T-helper 2 cell treated with Interferon-gamma antibody and Interleukin-4, amounts not matched to agents 100 ng/mL and 5 ng/mL, for 36 hours (primary cell): ENCODE data around the gene OGN. TPM values are rescaled to one million over a fixed set of nuclear protein-coding genes. Genes with fewer than 3 reads are reported as not detected.

Source experiments
- intact Hi-C: fragments of 100-400 bp; cut with micrococcal nuclease; formaldehyde crosslinking; loops from one replicate; pipeline ENCODE4 v1.15.1; 2023
- total RNA-seq: library from RNA; stranded (reverse); gene quantifications from 2 replicates; pipeline ENCODE4 v1.2.3, GENCODE V29; 2022

Gene OGN
- total RNA-seq, 1 donor from 2014 or later = not detected

- intact Hi-C loops = no loop called here
Measured at GRCh38 chr9:92406477-92406876, 2.1 kb upstream of the OGN start.

- intact Hi-C loops = no loop called here
Measured at GRCh38 chr9:92405818-92406217, 1.4 kb upstream of the OGN start.

- intact Hi-C loops = no loop called here
Measured at GRCh38 chr9:92402826-92403745, 1.3 kb downstream of the OGN start.

- intact Hi-C loops = no loop called here
Measured at GRCh38 chr9:92402360-92402759, 2.0 kb downstream of the OGN start.

GRCh38 chr9:92397853-92398252 is 6.5 kb downstream of the OGN start:
- intact Hi-C loops = no loop called here

GRCh38 chr9:92395617-92396016 is 8.8 kb downstream of the OGN start:
- intact Hi-C loops = no loop called here

- intact Hi-C loops = no loop called here
Measured at GRCh38 chr9:92393686-92394085, 10.7 kb downstream of the OGN start.

GRCh38 chr9:92392690-92393089 is 11.7 kb downstream of the OGN start:
- intact Hi-C loops = no loop called here

GRCh38 chr9:92385953-92386352 is 18.4 kb downstream of the OGN start:
- intact Hi-C loops = no loop called here

GRCh38 chr9:92385477-92385876 is 18.9 kb downstream of the OGN start:
- intact Hi-C loops = no loop called here

- intact Hi-C loops = no loop called here
Measured at GRCh38 chr9:92385001-92385400, 19.4 kb downstream of the OGN start.

- intact Hi-C loops = no loop called here
Measured at GRCh38 chr9:92384375-92384774, 20.0 kb downstream of the OGN start.

- intact Hi-C loops = no loop called here
Measured at GRCh38 chr9:92381775-92382174, 22.6 kb downstream of the OGN start.

GRCh38 chr9:92380603-92381002 is 23.8 kb downstream of the OGN start:
- intact Hi-C loops = no loop called here

GRCh38 chr9:92378865-92379560 is 25.4 kb downstream of the OGN start:
- intact Hi-C loops = no loop called here

- intact Hi-C loops = no loop called here
Measured at GRCh38 chr9:92377876-92378275, 26.5 kb downstream of the OGN start.

GRCh38 chr9:92373167-92373566 is 31.2 kb downstream of the OGN start:
- intact Hi-C loops = no loop called here

- intact Hi-C loops = no loop called here
Measured at GRCh38 chr9:92369075-92369474, 35.3 kb downstream of the OGN start.

GRCh38 chr9:92360083-92360482 is 44.3 kb downstream of the OGN start:
- intact Hi-C loops = no loop called here

GRCh38 chr9:92359394-92359995 is 44.9 kb downstream of the OGN start:
- intact Hi-C loops = no loop called here

- intact Hi-C loops = no loop called here
Measured at GRCh38 chr9:92353051-92353450, 51.3 kb downstream of the OGN start.

GRCh38 chr9:92350740-92351133 is 53.6 kb downstream of the OGN start:
- intact Hi-C loops = no loop called here
